MM.1S (cell line): ENCODE measurements around the gene SLC1A7.

Source experiments
- DNase-seq: peaks from one replicate; pipeline ENCODE4 v3.0.0-alpha.2; 2015
- H2AFZ ChIP-seq: fragments of 300-600 bp; sonication (generic); 2 replicates; pipeline ENCODE4 v1.6.0; 2016; ENCODE audit warnings: antibody characterized with exemption, low read length
- H3F3A ChIP-seq: fragments of 300-600 bp; sonication (generic); 2 replicates; pipeline ENCODE4 v1.6.1; 2016; ENCODE audit warnings: mild to moderate bottlenecking, antibody characterized with exemption, low read length, moderate library complexity, mixed read lengths; ENCODE audit not compliant: insufficient read depth
- H3K27ac ChIP-seq: fragments of 300-600 bp; sonication (generic); 2 replicates; pipeline ENCODE4 v1.5.1; 2016; ENCODE audit warnings: mild to moderate bottlenecking, low read length
- H3K27me3 ChIP-seq: fragments of 300-600 bp; sonication (generic); replicated peaks from 2 replicates; pipeline ENCODE4 v1.6.0; 2016; ENCODE audit warnings: low read length; ENCODE audit not compliant: insufficient read depth
- H3K36me3 ChIP-seq: fragments of 300-600 bp; sonication (generic); replicated peaks from 2 replicates; pipeline ENCODE4 v1.6.1; 2016; ENCODE audit warnings: mild to moderate bottlenecking, low read length, mixed read lengths; ENCODE audit not compliant: insufficient read depth
- H3K4me1 ChIP-seq: fragments of 300-600 bp; sonication (generic); 2 replicates; pipeline ENCODE4 v1.6.1; 2016; ENCODE audit warnings: low read length, mixed read lengths
- H3K4me2 ChIP-seq: fragments of 300-600 bp; sonication (generic); 2 replicates; pipeline ENCODE4 v1.6.0; 2016; ENCODE audit warnings: low read depth, low read length
- H3K4me3 ChIP-seq: fragments of 300-600 bp; sonication (generic); 2 replicates; pipeline ENCODE4 v1.5.1; 2016; ENCODE audit warnings: low read length, mixed read lengths
- H3K79me2 ChIP-seq: fragments of 300-600 bp; sonication (generic); 2 replicates; pipeline ENCODE4 v1.6.1; 2016; ENCODE audit warnings: mixed run types, low read length, mixed read lengths
- H3K9ac ChIP-seq: fragments of 300-600 bp; sonication (generic); 2 replicates; pipeline ENCODE4 v1.6.1; 2016; ENCODE audit warnings: low read length, mixed read lengths
- H3K9me2 ChIP-seq: fragments of 300-600 bp; sonication (generic); replicated peaks from 2 replicates; pipeline ENCODE4 v1.6.1; 2016; ENCODE audit warnings: mild to moderate bottlenecking, low read length, mixed read lengths; ENCODE audit not compliant: insufficient read depth
- H3K9me3 ChIP-seq: fragments of 300-600 bp; sonication (generic); replicated peaks from 2 replicates; pipeline ENCODE4 v1.6.1; 2016; ENCODE audit warnings: mild to moderate bottlenecking, low read length, mixed read lengths; ENCODE audit not compliant: insufficient read depth
- H4K20me1 ChIP-seq: fragments of 300-600 bp; sonication (generic); 2 replicates; pipeline ENCODE4 v1.6.1; 2016; ENCODE audit warnings: mild to moderate bottlenecking, low read length, moderate library complexity, mixed read lengths; ENCODE audit not compliant: insufficient read depth
- EZH2 ChIP-seq: fragments of 300-600 bp; sonication (generic); optimal IDR thresholded peaks from 2 replicates; pipeline ENCODE3; 2017; ENCODE audit warnings: low read depth, mild to moderate bottlenecking, antibody characterized with exemption, low read length, mixed read lengths
- EZH2phosphoT487 ChIP-seq: fragments of 300-600 bp; sonication (generic); IDR thresholded peaks from 2 replicates; pipeline ENCODE4 v1.6.1; 2018; ENCODE audit warnings: antibody characterized with exemption, low read length
- TF ChIP-seq, protein P1 (sequence below): fragments of 300-600 bp; sonication (generic); IDR thresholded peaks from 2 replicates; pipeline ENCODE4 v1.5.1; 2016; ENCODE audit warnings: antibody characterized with exemption, low read length, mixed read lengths

The SLC1A7 gene

DNA sequence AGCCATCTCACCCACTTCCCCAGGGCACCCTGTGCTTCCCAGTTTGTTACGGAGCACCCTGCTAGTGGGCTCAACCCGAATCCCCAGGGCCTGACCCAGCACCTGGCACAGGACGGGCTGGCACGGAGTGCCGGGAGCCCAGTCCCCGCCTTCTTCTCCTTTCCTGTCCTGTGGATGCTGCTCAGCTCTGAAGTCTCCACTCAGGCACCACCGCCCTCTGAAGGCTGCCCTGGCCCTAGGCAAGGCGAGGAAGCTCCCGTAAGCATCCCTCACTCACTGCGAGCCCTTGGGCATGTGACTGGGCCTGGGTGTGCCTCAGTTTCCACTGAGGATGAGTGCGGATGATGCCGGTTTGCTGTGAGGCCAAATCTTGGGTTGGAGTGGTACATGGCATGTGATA, 21.8 kb downstream of the SLC1A7 start:
- Histone ChIP-seq H3K79me2 (no peaks in the 10 kb centered on the region), H3K9ac (no peak overlapping the region), H3K9me2 (no peaks in the 10 kb centered on the region), H3K4me2 (no peak overlapping the region), H4K20me1 (no peaks in the 10 kb centered on the region), H2AFZ (no peak overlapping the region), H3K36me3 (no peaks in the 10 kb centered on the region), H3F3A (no peaks in the 10 kb centered on the region), H3K9me3 (no peaks in the 10 kb centered on the region), H3K27me3 (no peaks in the 10 kb centered on the region), H3K27ac (no peak overlapping the region), H3K4me1 (no peaks in the 10 kb centered on the region), H3K4me3 (no peak overlapping the region)
- TF ChIP-seq EZH2 (no peak), EZH2phosphoT487 (no peak)
- TF ChIP-seq, protein P1, sequence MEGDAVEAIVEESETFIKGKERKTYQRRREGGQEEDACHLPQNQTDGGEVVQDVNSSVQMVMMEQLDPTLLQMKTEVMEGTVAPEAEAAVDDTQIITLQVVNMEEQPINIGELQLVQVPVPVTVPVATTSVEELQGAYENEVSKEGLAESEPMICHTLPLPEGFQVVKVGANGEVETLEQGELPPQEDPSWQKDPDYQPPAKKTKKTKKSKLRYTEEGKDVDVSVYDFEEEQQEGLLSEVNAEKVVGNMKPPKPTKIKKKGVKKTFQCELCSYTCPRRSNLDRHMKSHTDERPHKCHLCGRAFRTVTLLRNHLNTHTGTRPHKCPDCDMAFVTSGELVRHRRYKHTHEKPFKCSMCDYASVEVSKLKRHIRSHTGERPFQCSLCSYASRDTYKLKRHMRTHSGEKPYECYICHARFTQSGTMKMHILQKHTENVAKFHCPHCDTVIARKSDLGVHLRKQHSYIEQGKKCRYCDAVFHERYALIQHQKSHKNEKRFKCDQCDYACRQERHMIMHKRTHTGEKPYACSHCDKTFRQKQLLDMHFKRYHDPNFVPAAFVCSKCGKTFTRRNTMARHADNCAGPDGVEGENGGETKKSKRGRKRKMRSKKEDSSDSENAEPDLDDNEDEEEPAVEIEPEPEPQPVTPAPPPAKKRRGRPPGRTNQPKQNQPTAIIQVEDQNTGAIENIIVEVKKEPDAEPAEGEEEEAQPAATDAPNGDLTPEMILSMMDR = no peak
- DNase-seq = no peak

DNA sequence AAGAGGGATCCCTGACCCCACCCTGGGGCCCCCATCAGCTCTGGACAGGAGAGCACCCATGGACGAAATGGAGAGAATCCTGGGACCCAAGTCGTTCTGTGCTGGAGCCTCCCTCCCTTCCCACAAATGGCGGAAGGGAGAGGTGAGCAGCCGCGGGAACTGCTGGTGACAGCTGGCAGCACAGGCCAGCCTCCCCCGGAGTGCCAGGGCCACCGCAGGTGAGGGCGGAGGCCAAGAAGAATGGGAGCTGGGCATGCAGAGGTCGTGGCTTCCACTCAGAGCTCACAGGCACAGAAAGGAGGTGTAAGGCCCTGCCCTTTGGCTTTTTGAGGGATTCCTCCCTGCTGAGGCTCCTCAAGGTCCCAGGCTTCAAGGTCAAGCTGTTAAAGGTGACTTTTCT, 24.6 kb downstream of the SLC1A7 start:
- H4K20me1 ChIP-seq = no peaks in the 10 kb centered on the region

DNA sequence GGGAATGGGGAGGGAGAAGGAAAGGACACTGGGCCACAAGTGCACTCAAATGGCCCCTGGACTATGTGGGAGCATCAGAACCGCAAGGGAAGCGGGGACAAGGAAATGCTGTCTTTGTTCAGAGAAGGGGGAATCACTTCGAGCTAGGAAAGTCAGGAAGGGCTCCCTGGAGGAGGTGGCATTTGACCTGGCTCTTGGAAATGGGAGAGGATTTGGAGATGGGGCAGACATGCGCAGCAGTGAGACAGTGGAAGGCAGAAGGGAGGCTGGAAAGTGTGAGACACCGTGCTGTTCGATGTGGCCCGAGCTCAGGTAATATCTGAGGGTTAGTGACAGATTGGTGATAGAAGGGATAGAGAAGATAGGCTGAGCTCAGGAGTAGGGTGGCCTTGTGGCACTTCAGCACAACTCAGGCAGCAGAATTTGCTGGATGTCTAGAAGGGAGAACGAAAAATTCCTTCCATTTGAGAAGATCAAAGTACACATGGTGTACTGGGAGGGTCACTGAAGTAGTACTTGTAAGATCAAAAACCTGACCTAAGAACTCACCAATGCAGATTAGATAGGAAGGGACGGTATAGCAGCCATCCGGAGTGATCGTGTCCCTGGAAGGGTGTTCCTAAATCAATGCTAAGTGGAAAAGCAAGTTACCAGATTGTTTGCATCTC, 25.4 kb downstream of the SLC1A7 start:
- Histone ChIP-seq H3K4me1 (no peaks in the 10 kb centered on the region), H3K27ac (no peak overlapping the region), H3K4me3 (no peak overlapping the region), H3K9me3 (no peaks in the 10 kb centered on the region), H3K9me2 (no peaks in the 10 kb centered on the region), H3F3A (no peaks in the 10 kb centered on the region), H3K27me3 (no peaks in the 10 kb centered on the region), H3K79me2 (no peaks in the 10 kb centered on the region), H2AFZ (no peak overlapping the region), H3K36me3 (no peaks in the 10 kb centered on the region), H4K20me1 (no peaks in the 10 kb centered on the region), H3K4me2 (no peak overlapping the region), H3K9ac (no peak overlapping the region)
- no peak for DNase-seq
- TF ChIP-seq EZH2phosphoT487 (no peak), EZH2 (no peak)
- TF ChIP-seq, protein P1 = no peak

More for the DNA sequence above, 24.6 kb downstream of the SLC1A7 start:
- Histone ChIP-seq H3K27me3 (no peaks in the 10 kb centered on the region), H3K79me2 (no peaks in the 10 kb centered on the region), H3K9me3 (no peaks in the 10 kb centered on the region), H3K4me2 (no peak overlapping the region), H3K36me3 (no peaks in the 10 kb centered on the region), H3F3A (no peaks in the 10 kb centered on the region), H3K27ac (no peak overlapping the region), H3K4me3 (no peak overlapping the region), H3K9ac (no peak overlapping the region), H3K4me1 (no peaks in the 10 kb centered on the region), H3K9me2 (no peaks in the 10 kb centered on the region), H2AFZ (no peak overlapping the region)
- TF ChIP-seq, protein P1 = no peak
- TF ChIP-seq EZH2phosphoT487 (no peak), EZH2 (no peak)
- DNase-seq = no peak
